Esophagus (tissue), 2 donors: ENCODE results near the gene SRSF10. TPM values are rescaled to one million over a fixed set of nuclear protein-coding genes. Genes with fewer than 3 reads are reported as not detected.
A peak's percentile ranks its signal among the peaks of the same experiment; 100 is the strongest.

Source experiments
- H3K27ac ChIP-seq, 2 donors: one replicate each; pipeline ENCODE4 v1.5.1; 2013; ENCODE audit warnings: low read depth in 2 of 2, mild to moderate bottlenecking in 2 of 2, inconsistent platforms in 1 of 2, low read length in 1 of 2, moderate library complexity in 1 of 2
- H3K27me3 ChIP-seq, 2 donors: one replicate each; pipeline ENCODE4 v1.6.1; 2013; ENCODE audit warnings: low read length in 2 of 2, control low read depth in 1 of 2, mild to moderate bottlenecking in 1 of 2; ENCODE audit not compliant: insufficient read depth in 2 of 2, control insufficient read depth in 1 of 2
- H3K36me3 ChIP-seq, 2 donors: one replicate each; pipeline ENCODE4 v1.6.1; 2013; ENCODE audit warnings: low read length in 1 of 2; ENCODE audit not compliant: control insufficient read depth in 2 of 2, insufficient read depth in 2 of 2
- H3K4me1 ChIP-seq, 2 donors: one replicate each; pipeline ENCODE4 v1.6.1; 2013; ENCODE audit warnings: low read length in 1 of 2; ENCODE audit not compliant: control insufficient read depth in 2 of 2, insufficient read depth in 2 of 2
- H3K4me3 ChIP-seq, 2 donors: one replicate each; pipeline ENCODE4 v1.5.1; 2013; ENCODE audit warnings: low read length in 2 of 2, mild to moderate bottlenecking in 2 of 2, low read depth in 1 of 2, moderate library complexity in 1 of 2
- H3K9me3 ChIP-seq, 2 donors: one replicate each; pipeline ENCODE4 v1.6.1; 2013; ENCODE audit warnings: mild to moderate bottlenecking in 2 of 2, low read depth in 1 of 2, low read length in 1 of 2, moderate library complexity in 1 of 2; ENCODE audit not compliant: control insufficient read depth in 2 of 2, insufficient read depth in 1 of 2
- WGBS, 2 donors: extraction: QIAGEN DNeasy Blood & Tissue Kit; methylation state at CpG; one replicate each; pipeline ENCODE4 v1.1.7; 2013; 5-methylcytosine and 5-hydroxymethylcytosine counted together
- polyA plus RNA-seq, 2 donors: library from polyadenylated mRNA; stranded (reverse); fragments of 200-250 nt; gene quantifications; one replicate each; pipeline ENCODE4 v1.2.3, GENCODE V29; 2013
- donor health status: healthy with polysubstance abuse.
- donor health status: Bipolar disorder and iron deficiency.

SRSF10 gene
- polyA plus RNA-seq = 10 to 100 TPM; 42.3 to 57.9 TPM

GRCh38 chr1:23979881-23980727 is at the start of gene SRSF10:
Gene SRSF10 (minus strand): TSS chr1:23980327. CDS start chr1:23980255, 72 bp downstream.
- peak within 1 kb of the TSS; percentile 93 to 99 for H3K4me3 ChIP-seq
- H3K36me3 ChIP-seq = no peaks in the 10 kb centered on the region
- no peaks in the 10 kb centered on the region for H3K27me3 ChIP-seq
- peak within 1 kb of the TSS; percentile 94 to 99 for H3K27ac ChIP-seq
- peaks cover 2% of the 10 kb centered on the region in 2 donors for H3K4me1 ChIP-seq
- 0 to 1% methylated on average over 82 to 84 of the region's 84 CpGs for WGBS, 2 donors
- no peaks in the 10 kb centered on the region for H3K9me3 ChIP-seq

- Histone ChIP-seq H3K9me3 (no peaks in the 10 kb centered on the region), H3K27me3 (no peaks in the 10 kb centered on the region), H3K36me3 (no peaks in the 10 kb centered on the region), H3K4me1 (no peaks in the 10 kb centered on the region), H3K27ac (no peak overlapping the region), H3K4me3 (no peak overlapping the region)
- WGBS, 2 donors = 82% methylated on average over 4 of the region's 4 CpGs
Observed at GRCh38 chr1:24027838-24028468, 47.8 kb upstream of the SRSF10 start.

- no peaks in the 10 kb centered on the region for H3K27me3 ChIP-seq
- no peaks in the 10 kb centered on the region for H3K9me3 ChIP-seq
- WGBS, 2 donors = 73 to 76% methylated on average over 4 of the region's 4 CpGs
- no peaks in the 10 kb centered on the region for H3K36me3 ChIP-seq
- H3K27ac ChIP-seq = no peak overlapping the region
- H3K4me1 ChIP-seq = peaks cover 0 to 6% of the 10 kb centered on the region in 2 donors
- no peak overlapping the region for H3K4me3 ChIP-seq
Observed at GRCh38 chr1:24022581-24023361, 42.6 kb upstream of the SRSF10 start.

GRCh38 chr1:24021403-24022266 is 41.5 kb upstream of the SRSF10 start:
- Histone ChIP-seq H3K4me3 (no peak overlapping the region), H3K9me3 (no peaks in the 10 kb centered on the region), H3K27me3 (no peaks in the 10 kb centered on the region), H3K4me1 (peaks cover 0 to 6% of the 10 kb centered on the region in 2 donors), H3K27ac (peak overlapping the region in 1 of 2 donors; percentile 1), H3K36me3 (no peaks in the 10 kb centered on the region)
- WGBS, 2 donors = 65 to 86% methylated on average over 7 of the region's 7 CpGs

- no peaks in the 10 kb centered on the region for H3K36me3 ChIP-seq
- peaks cover 0 to 6% of the 10 kb centered on the region in 2 donors for H3K4me1 ChIP-seq
- H3K27me3 ChIP-seq = no peaks in the 10 kb centered on the region
- no peaks in the 10 kb centered on the region for H3K9me3 ChIP-seq
- H3K4me3 ChIP-seq = no peak overlapping the region
- H3K27ac ChIP-seq = peak overlapping the region; percentile 19 to 83
- 81 to 82% methylated on average over 3 of the region's 3 CpGs for WGBS, 2 donors
Observed at GRCh38 chr1:24020470-24020869, 40.3 kb upstream of the SRSF10 start.

- Histone ChIP-seq H3K27ac (peak overlapping the region; percentile 19 to 83), H3K27me3 (no peaks in the 10 kb centered on the region), H3K9me3 (no peaks in the 10 kb centered on the region), H3K36me3 (no peaks in the 10 kb centered on the region), H3K4me3 (no peak overlapping the region), H3K4me1 (peaks cover 0 to 6% of the 10 kb centered on the region in 2 donors)
- WGBS, 2 donors = 68 to 81% methylated on average over 5 of the region's 5 CpGs
Observed at GRCh38 chr1:24020025-24020424, 39.9 kb upstream of the SRSF10 start.

- 40 to 41% methylated on average over 20 of the region's 20 CpGs for WGBS, 2 donors
- Histone ChIP-seq H3K9me3 (no peaks in the 10 kb centered on the region), H3K4me3 (no peak overlapping the region), H3K27ac (peak overlapping the region; percentile 37 to 69), H3K36me3 (no peaks in the 10 kb centered on the region), H3K27me3 (no peaks in the 10 kb centered on the region), H3K4me1 (peaks cover 0 to 6% of the 10 kb centered on the region in 2 donors)
Observed at GRCh38 chr1:24018611-24019580, 38.8 kb upstream of the SRSF10 start.
